GM12878 (cell line): ENCODE data around the gene SUPT4H1. TPM values are rescaled to one million over a fixed set of nuclear protein-coding genes. Genes with fewer than 3 reads are reported as not detected.

Source experiments
- ATF2 ChIP-seq: IDR thresholded peaks from 2 replicates; pipeline ENCODE4 v1.6.1; 2012; ENCODE audit warnings: low read length, inconsistent platforms
- ATF3 ChIP-seq: IDR thresholded peaks from 2 replicates; pipeline ENCODE4 v1.6.1; 2011; ENCODE audit warnings: low read depth, mild to moderate bottlenecking, low read length, moderate library complexity, borderline replicate concordance; ENCODE audit errors: extremely low read depth
- BRCA1 ChIP-seq: IDR thresholded peaks from 2 replicates; pipeline ENCODE4 v1.6.1; 2011; ENCODE audit warnings: low read depth, low read length, improper control_type of control experiment
- CREM ChIP-seq: IDR thresholded peaks from 2 replicates; pipeline ENCODE4 v1.6.1; 2014; ENCODE audit warnings: antibody characterized with exemption, low read depth
- ESRRA ChIP-seq: IDR thresholded peaks from 2 replicates; pipeline ENCODE4 v1.6.1; 2012; ENCODE audit warnings: mild to moderate bottlenecking, low read length, improper control_type of control experiment
- ETV6 ChIP-seq, 2 experiments: fragments of 450-650 bp in 1 of 2; IDR thresholded peaks in 1 of 2; conservative IDR thresholded peaks in 1 of 2; 2 replicates each; pipeline ENCODE4 v1.6.1; 2014; ENCODE audit warnings: antibody characterized with exemption in 1 of 2, borderline replicate concordance in 1 of 2, low read depth in 1 of 2, mild to moderate bottlenecking in 1 of 2, moderate library complexity in 1 of 2
- MEF2B ChIP-seq: fragments of 450-650 bp; IDR thresholded peaks from 2 replicates; pipeline ENCODE4 v1.6.1; 2018; ENCODE audit warnings: mild to moderate bottlenecking, moderate library complexity; ENCODE audit not compliant: partially characterized antibody, poor library complexity, severe bottlenecking
- MTA2 ChIP-seq: fragments of 450-650 bp; IDR thresholded peaks from 2 replicates; pipeline ENCODE4 v1.6.1; 2016; ENCODE audit warnings: low read depth, mild to moderate bottlenecking, moderate library complexity
- NBN ChIP-seq: fragments of 450-650 bp; IDR thresholded peaks from 2 replicates; pipeline ENCODE4 v1.6.1; 2016
- NFYB ChIP-seq: IDR thresholded peaks from 2 replicates; pipeline ENCODE4 v1.6.1; 2011; ENCODE audit warnings: low read depth, mild to moderate bottlenecking, low read length, improper control_type of control experiment, moderate library complexity; ENCODE audit not compliant: insufficient read depth
- PKNOX1 ChIP-seq: fragments of 450-650 bp; IDR thresholded peaks from 2 replicates; pipeline ENCODE4 v1.6.1; 2016; ENCODE audit warnings: mild to moderate bottlenecking
- RAD21 ChIP-seq: IDR thresholded peaks from 2 replicates; pipeline ENCODE4 v1.6.1; 2011; ENCODE audit warnings: mild to moderate bottlenecking, low read depth, low read length, moderate library complexity; ENCODE audit not compliant: insufficient read depth
- RB1 ChIP-seq: fragments of 450-650 bp; formaldehyde crosslinking; IDR thresholded peaks from 2 replicates; pipeline ENCODE4 v1.6.1; 2017; ENCODE audit warnings: mild to moderate bottlenecking, borderline replicate concordance
- RCOR1 ChIP-seq: conservative IDR thresholded peaks from 2 replicates; pipeline ENCODE4 v1.6.1; 2012; ENCODE audit warnings: low read depth, low read length, improper control_type of control experiment
- RELA ChIP-seq: fragments of 450-650 bp; IDR thresholded peaks from 2 replicates; pipeline ENCODE4 v1.8.0; 2014; ENCODE audit warnings: borderline replicate concordance; ENCODE audit not compliant: partially characterized antibody
- RUNX3 ChIP-seq: IDR thresholded peaks from 2 replicates; pipeline ENCODE4 v1.6.1; 2012; ENCODE audit warnings: low read length, inconsistent platforms
- SIX5 ChIP-seq: IDR thresholded peaks from 2 replicates; pipeline ENCODE4 v1.6.1; 2011; ENCODE audit warnings: mild to moderate bottlenecking, low read depth, low read length, moderate library complexity; ENCODE audit not compliant: severe bottlenecking
- ZBED1 ChIP-seq: IDR thresholded peaks from 2 replicates; pipeline ENCODE4 v1.6.1; 2016; ENCODE audit warnings: borderline replicate concordance
- ZBTB33 ChIP-seq: fragments of 450-650 bp; IDR thresholded peaks from 2 replicates; pipeline ENCODE4 v1.6.1; 2017; ENCODE audit warnings: mild to moderate bottlenecking
- ZNF274 ChIP-seq: IDR thresholded peaks from one replicate; pipeline ENCODE4 v1.8.0; 2011; ENCODE audit not compliant: insufficient read length, insufficient read depth
- ZNF592 ChIP-seq: fragments of 450-650 bp; IDR thresholded peaks from 2 replicates; pipeline ENCODE4 v1.6.1; 2017; ENCODE audit warnings: mild to moderate bottlenecking, moderate library complexity
- polyA plus RNA-seq, 11 experiments: library from polyadenylated mRNA; depleted of rRNA in 4 of 11; unstranded in 6 of 11; stranded (reverse) in 5 of 11; fragments of >200 nt; fragmentation: Nextera tagmentation in 4 of 11; fragmentation: Illumina TruSeq in 1 of 11; extraction: Ambion mirVana in 4 of 11; extraction: Trizol in 1 of 11; gene quantifications; 1 replicate in 1 of 11; 2 replicates in 10 of 11; pipeline versions ENCODE4 v1.2.1 to v1.2.3, GENCODE V29; 2011 to 2016; ENCODE audit warnings: inconsistent platforms in 2 of 11, missing spikeins in 2 of 11, low read depth in 1 of 11
- total RNA-seq, 4 experiments: library from RNA; depleted of rRNA in 3 of 4; stranded (reverse); fragments of >200 nt in 3 of 4; fragmentation: Illumina TruSeq in 1 of 4; extraction: Trizol in 1 of 4; gene quantifications; 2 replicates each; pipeline versions ENCODE4 v1.2.1 to v1.2.3, GENCODE V29; 2013 to 2021

Gene SUPT4H1
- total and polyA plus RNA-seq, 10 of the 15 experiments (the other 5 are each of a cell fraction or from before 2014, with no cell fraction given) = 83.8 to 293 (median 128) TPM

GRCh38 chr17:58329810-58330537 lies 22.0 kb downstream of the SUPT4H1 start (continued):
- no peak for TF ChIP-seq ZBTB33
- peak; percentile 75 for TF ChIP-seq PKNOX1
- TF ChIP-seq RCOR1 = 0 out of 2 replicates have a peak, but pooled peaks have one; percentile 10
- TF ChIP-seq RUNX3 = no peak
- TF ChIP-seq NBN = no peak; the same call in 1 of the 2 replicates
- TF ChIP-seq MEF2B = peak; percentile 39
- TF ChIP-seq ATF3 = no peak
- TF ChIP-seq ESRRA = no peak
- no peak; the same call in 1 of the 2 replicates for TF ChIP-seq CREM
- no peak for TF ChIP-seq MTA2
- TF ChIP-seq RB1 = no peak
- peak in 1 of 2 experiments; percentile 2; a peak in 1 of 4 replicates for TF ChIP-seq ETV6 (conservative IDR thresholded peaks at IDR 0.05 in 1 of 2, IDR thresholded peaks at IDR 0.05 in 1 of 2; ENCODE audit: borderline replicate concordance in 1 of 2, low read depth in 1 of 2)
- TF ChIP-seq ZNF274 = no peak
- peak; percentile 98 for TF ChIP-seq ZBED1
- no peak for TF ChIP-seq ATF2
- no peak for TF ChIP-seq RAD21
- TF ChIP-seq RELA = peak; percentile 72
- no peak for TF ChIP-seq BRCA1
- peak; percentile 31 for TF ChIP-seq SIX5
- TF ChIP-seq NFYB = no peak
- peak; percentile 88; the same call in 1 of the 2 replicates for TF ChIP-seq ZNF592
